ENCODE data around the gene MOCS2.

MOCS2 gene

GRCh38 chr5:53092242-53092641 is 17.3 kb downstream of the MOCS2 start:
- DNase-seq, result no peak

GRCh38 chr5:53091289-53091688 is 18.3 kb downstream of the MOCS2 start:
- DNase-seq, result no peak

- DNase-seq, result no peak
These were observed 19.3 kb downstream of the MOCS2 start for GRCh38 chr5:53090229-53090628.

- DNase-seq, result no peak
These were observed 20.0 kb downstream of the MOCS2 start for GRCh38 chr5:53089481-53089991.

GRCh38 chr5:53087621-53088121 is 21.9 kb downstream of the MOCS2 start:
- DNase-seq, result no peak

- DNase-seq, result no peak
These were observed 22.4 kb downstream of the MOCS2 start for GRCh38 chr5:53087171-53087570.

GRCh38 chr5:53084546-53085255 is 24.9 kb downstream of the MOCS2 start:
- no peak for DNase-seq

GRCh38 chr5:53083927-53084326 is 25.6 kb downstream of the MOCS2 start:
- no peak for DNase-seq

GRCh38 chr5:53080271-53080670 is 29.3 kb downstream of the MOCS2 start:
- DNase-seq, result no peak

- no peak for DNase-seq
These were observed 33.5 kb downstream of the MOCS2 start for GRCh38 chr5:53076014-53076583.

GRCh38 chr5:53073348-53073747 is 36.2 kb downstream of the MOCS2 start:
- DNase-seq, result no peak

- no peak for DNase-seq
These were observed 37.8 kb downstream of the MOCS2 start for GRCh38 chr5:53071738-53072137.

GRCh38 chr5:53071298-53071697 is 38.3 kb downstream of the MOCS2 start:
- no peak for DNase-seq

- DNase-seq, result no peak
These were observed 39.9 kb downstream of the MOCS2 start for GRCh38 chr5:53069626-53070025.

- DNase-seq, result no peak
These were observed 41.2 kb downstream of the MOCS2 start for GRCh38 chr5:53068291-53068836.

- DNase-seq, result no peak
These were observed 41.9 kb downstream of the MOCS2 start for GRCh38 chr5:53067641-53068040.

- no peak for DNase-seq
These were observed 43.5 kb downstream of the MOCS2 start for GRCh38 chr5:53066088-53066487.

- no peak for DNase-seq
These were observed 45.8 kb downstream of the MOCS2 start for GRCh38 chr5:53063791-53064190.

- no peak for DNase-seq
These were observed 46.4 kb downstream of the MOCS2 start for GRCh38 chr5:53063176-53063575.

GRCh38 chr5:53059281-53059680 is 50.3 kb downstream of the MOCS2 start:
- no peak for DNase-seq

GRCh38 chr5:53055365-53055764 is 54.2 kb downstream of the MOCS2 start:
- DNase-seq, result no peak

GRCh38 chr5:53053364-53053763 is 56.2 kb downstream of the MOCS2 start:
- DNase-seq, result no peak

- DNase-seq, result no peak
These were observed 57.1 kb downstream of the MOCS2 start for GRCh38 chr5:53052499-53052898.

GRCh38 chr5:53048248-53048647 is 61.3 kb downstream of the MOCS2 start:
- no peak for DNase-seq

Measured in activated CD4-positive, CD25-positive, alpha-beta regulatory T cell treated with anti-CD3 and anti-CD28 coated beads, Interleukin-2, amount 50 U/mL, for 72 hours (primary cell).